CD4-positive, alpha-beta T cell treated with Interleukin-17A for 1 hour (primary cell): ENCODE results near the gene TRIM34.
"Not testable (repeated sequence)": the region's sequence is repeated elsewhere in the genome, so short reads cannot be mapped to it uniquely, and the experiment has no call there.

Source experiments
- DNase-seq: peaks from one replicate; pipeline ENCODE4 v3.0.0-alpha.2; 2020

TRIM34 gene

DNA sequence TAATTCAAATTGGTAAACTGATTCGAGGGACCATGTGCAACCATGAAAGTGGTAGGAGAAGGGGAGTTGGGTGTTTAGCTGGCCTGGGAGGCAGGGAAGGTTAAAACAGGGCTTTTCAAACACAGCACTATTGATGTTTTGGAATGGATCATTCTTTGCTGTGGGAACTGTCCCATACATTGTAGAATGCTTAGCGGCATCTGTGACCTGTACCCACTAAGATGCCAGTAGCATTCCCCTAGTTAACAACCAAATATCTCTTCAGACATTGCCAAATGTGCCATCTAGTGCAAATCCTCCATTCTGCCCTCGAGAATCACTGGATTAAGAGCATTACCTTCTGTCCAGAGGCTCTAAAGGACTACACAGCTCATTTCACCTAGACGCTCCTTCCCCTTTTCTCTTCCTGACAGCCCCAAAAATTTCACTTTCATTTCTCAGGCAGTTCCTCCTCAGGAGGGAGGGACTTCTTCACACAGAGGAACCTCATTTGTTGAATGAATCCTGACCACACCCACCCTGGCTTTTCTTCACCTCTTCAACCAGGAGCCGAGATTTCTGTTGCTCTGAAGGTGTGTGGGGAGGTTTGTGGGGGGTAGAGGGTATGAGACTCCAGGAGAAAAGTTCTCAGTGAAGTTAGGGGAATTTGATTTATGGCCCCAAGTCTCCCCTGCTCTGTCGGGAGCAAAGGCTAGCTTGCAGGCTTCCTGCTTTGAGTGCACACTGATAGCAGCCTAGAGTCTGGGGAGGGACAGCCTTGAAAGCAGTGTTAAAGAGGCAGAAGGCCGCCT, at the start of gene TRIM34:
TSS of gene TRIM34 (plus strand) at position 513 of the 791 bp plus-strand sequence. CDS start 7,331 bp downstream, outside the sequence.
- peak; percentile 81 for DNase-seq

DNA sequence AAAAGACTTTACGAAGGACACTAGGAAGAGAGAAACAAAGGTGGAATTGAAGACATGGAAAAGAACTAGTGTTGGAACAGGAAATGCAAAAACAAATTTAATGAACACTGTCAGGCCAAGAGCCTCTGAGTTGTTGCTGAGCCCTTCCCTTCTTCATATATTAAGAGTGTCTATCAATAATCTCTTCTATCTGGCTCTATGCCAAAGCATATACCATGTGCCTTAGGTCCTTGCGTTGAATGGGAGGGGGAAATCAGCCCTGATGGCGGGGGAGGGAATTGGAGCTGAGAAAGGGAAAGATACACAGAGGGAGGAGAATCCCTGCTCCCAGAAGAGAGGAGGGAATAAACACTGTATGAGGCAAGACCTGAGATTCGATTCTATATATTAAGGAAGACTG, 49.6 kb upstream of the TRIM34 start:
- no peak for DNase-seq

GRCh38 chr11:5577101-5577500, 47.7 kb upstream of the TRIM34 start:
- no peak for DNase-seq

GRCh38 chr11:5580577-5580976, 44.2 kb upstream of the TRIM34 start, which contains the start of gene OR52B6:
Gene OR52B6 (plus strand): TSS chr11:5580877. CDS start chr11:5580877, 0 bp downstream.
- no peak for DNase-seq

DNA sequence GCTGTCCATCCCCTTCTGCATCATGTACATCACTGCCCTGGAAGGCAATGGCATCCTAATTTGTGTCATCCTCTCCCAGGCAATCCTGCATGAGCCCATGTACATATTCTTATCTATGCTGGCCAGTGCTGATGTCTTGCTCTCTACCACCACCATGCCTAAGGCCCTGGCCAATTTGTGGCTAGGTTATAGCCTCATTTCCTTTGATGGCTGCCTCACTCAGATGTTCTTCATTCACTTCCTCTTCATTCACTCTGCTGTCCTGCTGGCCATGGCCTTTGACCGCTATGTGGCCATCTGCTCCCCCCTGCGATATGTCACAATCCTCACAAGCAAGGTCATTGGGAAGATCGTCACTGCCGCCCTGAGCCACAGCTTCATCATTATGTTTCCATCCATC, 43.8 kb upstream of the TRIM34 start:
- DNase-seq: no peak

DNA sequence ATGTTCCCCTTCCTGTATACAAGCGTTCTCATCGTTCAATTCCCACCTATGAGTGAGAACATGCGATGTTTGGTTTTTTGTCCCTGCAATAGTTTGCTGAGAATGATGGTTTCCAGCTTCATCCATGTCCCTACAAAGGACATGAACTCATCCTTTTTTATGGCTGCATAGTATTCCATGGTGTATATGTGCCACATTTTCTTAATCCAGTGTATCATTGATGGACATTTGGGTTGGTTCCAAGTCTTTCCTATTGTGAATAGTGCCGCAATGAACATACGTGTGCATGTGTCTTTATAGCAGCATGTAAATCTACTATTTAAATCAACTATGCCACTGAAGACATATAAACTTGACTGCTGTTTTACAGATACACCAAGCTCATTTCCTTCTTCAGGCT, 40.3 kb upstream of the TRIM34 start:
- DNase-seq: not testable (repeated sequence)

DNA sequence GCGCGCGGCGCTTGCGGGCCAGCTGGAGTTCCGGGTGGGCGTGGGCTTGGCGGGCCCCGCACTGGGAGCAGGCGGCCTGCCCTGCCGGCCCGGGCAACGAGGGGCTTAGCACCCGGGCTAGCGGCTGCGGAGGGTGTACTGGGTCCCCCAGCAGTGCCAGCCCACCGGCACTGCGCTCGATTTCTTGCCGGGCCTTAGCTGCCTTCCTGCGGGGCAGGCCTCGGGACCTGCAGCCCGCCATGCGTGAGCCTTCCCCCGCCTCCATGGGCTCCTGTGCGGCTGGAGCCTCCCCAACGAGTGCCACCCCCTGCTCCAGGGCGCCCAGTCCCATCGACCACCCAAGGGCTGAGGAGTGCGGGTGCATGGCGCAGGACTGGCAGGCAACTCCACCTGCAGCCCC, 34.9 kb upstream of the TRIM34 start:
- DNase-seq: not testable (repeated sequence)

DNA sequence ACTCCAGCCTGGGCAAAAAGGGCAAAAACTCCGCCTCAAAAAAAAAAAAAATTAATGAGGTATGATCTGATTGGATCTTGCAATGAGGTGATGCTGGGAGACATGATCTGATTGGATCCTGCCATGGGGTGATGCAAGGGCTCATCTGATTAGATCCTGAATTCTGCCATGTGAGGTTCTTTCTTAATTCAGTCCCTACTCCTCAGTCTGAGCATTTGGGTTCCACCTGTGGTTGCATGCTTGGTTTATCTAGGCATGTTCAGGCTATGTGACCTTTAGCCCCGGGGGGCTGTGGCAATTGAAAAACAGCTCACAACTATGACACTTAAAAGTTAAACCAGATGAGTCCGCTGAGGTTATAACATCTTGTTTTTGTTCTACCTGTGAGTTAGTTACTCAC, 33.2 kb upstream of the TRIM34 start:
- no peak for DNase-seq

DNA sequence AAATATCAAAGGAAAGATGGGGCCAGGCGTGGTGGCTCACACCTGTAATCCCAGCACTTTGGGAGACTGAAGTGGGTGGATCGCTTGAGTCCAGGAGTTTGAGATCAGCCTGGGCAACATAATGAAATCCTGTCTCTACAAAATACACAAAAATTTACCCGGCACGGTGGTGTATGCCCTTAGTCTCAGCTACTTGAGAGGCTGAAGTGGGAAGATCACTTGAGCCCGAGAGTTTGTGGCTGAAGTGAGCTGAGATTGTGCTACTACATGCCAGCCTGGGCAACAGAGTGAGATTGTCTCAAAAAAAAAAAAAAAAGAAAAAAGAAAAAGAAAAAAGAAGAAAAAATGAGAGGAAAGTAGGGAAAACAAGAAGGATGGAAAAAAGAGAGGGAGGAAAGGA, 32.2 kb upstream of the TRIM34 start:
- no peak for DNase-seq

GRCh38 chr11:5593146-5593545, 31.7 kb upstream of the TRIM34 start:
- no peak for DNase-seq

DNA sequence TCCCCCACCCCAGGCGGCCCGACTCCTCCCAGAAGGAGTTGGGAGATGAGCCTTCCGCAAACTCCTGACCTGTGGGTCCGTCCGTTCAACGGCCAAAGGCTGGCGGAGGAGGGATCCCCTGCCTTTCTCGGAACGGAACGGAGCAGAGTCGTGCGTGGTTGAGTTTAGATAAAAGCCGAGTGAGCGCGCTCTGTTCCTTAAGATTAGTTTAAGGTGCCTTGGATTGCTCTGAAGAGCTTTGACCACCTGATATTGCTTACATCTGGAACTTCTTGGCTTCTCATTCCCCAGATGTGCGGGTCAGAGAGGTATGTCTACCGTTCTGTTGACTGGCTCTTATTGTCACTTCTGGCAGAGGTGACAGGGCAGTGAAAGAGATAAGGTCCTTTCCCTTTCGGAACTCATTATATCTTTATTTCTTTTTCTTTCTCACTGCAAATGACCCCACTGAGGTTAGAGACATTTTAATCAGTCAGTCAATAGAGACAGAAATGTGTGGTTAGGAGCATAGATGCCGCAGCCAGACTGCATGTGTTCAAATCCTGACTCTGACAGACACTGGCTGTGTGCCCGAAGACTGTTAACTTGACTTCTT, 28.1 kb upstream of the TRIM34 start, which contains the start of gene TRIM6:
TSS of gene TRIM6 (plus strand) at position 31 of the 595 bp plus-strand sequence. CDS start at position 292, 261 bp downstream.
- DNase-seq: no peak

GRCh38 chr11:5597953-5598352, 26.8 kb upstream of the TRIM34 start:
- DNase-seq: no peak

DNA sequence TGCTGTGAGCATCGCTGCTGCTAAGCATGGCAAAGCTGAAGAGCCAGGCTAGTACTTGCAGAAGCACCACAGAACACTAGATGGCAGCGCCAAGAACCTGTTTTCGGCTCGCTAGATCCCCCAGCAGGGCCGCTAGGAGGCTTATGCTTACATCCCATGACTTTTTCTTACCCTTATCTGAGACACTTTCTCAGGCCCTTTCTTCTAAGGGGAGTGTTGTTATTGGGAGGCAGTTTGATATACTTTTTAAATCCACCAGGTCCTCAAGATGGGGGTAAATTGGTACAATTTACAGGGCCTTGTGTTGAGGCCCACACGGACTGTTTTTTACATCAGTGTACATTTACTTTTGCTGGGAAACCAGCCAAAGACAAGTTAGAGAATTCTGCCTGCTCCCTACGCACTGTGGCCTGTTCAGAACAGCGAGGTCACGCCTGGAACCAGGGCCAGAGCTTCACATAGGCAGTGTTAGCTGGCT, 24.4 kb upstream of the TRIM34 start:
- DNase-seq: peak; percentile 66

- DNase-seq: not testable (repeated sequence)
Measured at GRCh38 chr11:5602791-5603190, 22.0 kb upstream of the TRIM34 start.

- DNase-seq: no peak
Measured at GRCh38 chr11:5603326-5603725, 21.5 kb upstream of the TRIM34 start.

- no peak for DNase-seq
Measured at GRCh38 chr11:5604896-5605295, 19.9 kb upstream of the TRIM34 start.

DNA sequence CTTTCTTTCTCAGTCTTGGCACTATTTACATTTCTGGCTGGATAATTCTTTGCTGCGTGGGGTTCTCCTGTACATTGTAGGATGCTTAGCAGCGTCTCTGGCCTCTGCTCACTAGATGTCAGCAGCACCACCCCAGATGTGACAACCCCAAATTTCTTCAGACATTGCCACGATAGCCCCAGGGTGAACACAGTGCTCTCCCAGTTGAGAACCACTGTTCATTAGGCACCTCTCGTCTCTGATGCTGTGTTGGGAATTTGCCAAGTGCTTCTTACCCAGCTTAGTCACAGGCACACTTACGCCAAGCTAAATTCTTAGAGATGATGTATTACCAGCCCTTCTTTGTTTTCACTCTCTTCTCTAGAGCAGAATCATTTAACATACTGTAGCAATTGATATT, 19.0 kb upstream of the TRIM34 start:
- DNase-seq: no peak

DNA sequence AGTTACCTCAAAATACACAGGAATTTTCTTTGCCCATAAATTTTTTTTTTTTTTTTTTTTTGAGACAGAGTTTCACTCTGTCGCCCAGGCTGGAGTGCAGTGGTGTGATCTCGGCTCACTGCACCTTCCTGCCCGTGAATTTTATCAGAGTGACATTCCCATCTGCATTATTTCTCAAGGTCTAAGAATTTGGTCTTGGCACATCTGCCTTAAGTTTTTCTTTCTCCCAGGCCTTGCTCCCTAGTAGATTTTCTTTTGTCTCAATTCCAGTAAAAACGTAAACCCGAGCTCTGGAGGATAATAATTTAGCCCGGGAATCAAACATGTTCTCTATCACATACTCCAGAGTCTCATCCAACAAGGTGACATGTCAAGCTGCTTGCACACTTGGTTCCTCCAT, 16.0 kb upstream of the TRIM34 start:
- DNase-seq: no peak

DNA sequence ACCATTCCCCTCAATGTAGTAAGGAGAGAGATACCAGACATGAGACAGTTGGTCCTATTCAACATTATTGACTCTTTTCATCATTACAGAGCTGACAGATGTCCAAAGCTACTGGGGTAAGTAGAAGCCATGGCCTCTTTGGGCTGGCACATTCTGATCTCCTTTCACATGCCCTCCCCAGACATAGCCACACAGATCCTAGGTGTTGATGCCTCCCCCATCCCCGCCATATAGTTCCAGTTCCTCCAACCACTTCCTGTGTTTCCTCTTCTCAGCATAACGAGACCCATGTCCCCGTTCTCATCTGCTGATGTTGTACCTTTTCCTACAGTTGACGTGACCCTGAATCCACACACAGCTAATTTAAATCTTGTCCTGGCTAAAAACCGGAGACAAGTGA, 14.4 kb upstream of the TRIM34 start:
- DNase-seq: no peak

GRCh38 chr11:5611627-5612026, 13.2 kb upstream of the TRIM34 start:
- no peak for DNase-seq

DNA sequence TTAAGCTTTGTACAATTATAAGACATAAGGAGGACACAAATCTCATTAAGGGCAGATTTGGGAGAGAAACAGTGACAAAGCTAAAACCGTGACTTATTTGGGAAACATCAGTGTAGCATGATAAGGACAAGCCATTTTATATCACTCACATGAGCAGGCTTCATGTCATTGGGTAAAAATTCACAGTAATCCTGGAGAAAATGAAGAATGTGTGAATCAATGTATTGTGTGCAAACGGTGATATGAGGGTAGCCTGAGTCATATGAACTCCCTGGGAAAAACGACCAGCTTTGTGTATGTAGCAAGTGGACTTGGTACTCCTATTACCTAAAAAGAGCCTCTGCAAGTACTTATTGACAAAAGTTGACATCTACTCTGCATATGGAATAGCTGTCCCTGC, 6.0 kb upstream of the TRIM34 start:
- DNase-seq: no peak

DNA sequence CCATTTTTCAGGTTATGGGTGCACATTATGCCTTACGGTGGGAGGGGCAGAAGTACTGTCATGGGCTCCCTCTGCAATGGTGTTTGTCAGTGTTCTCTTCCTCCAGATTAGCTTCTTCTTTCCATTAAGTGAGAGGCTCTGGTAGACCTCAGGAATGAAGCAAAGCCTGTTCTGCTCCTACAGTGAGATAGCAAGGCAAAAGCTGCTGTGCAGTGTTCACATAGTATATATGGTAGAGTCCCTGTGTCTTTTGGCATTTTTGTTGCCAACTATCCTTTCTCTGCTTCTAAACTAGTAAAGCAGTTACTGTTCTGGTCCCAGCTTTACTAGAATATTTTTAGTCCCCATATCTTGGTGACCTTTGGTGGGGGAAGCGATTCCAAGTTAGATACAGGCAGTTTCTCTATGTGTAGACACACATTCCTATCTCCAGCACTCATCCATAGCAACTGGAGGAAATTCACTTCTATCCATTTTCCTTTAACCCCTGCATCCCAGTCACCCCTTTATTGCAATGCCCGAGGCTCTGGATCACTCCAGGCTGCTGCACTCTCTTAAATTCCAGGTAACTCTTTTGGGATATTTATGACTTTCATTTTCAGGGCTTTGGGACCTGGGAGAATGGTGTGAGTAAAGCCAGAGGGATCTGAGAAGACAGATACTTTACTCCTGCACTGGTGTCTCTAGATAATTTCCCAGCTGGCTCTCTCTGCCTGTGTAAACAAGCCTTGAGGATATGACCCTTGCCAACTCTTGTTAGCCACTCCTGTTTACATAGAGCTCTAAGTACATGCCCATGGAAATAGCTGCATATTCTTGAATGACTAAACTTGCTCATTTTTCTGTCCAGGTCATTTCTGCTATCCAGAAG, 3.9 kb upstream of the TRIM34 start:
- DNase-seq: no peak

- DNase-seq: no peak
Measured at GRCh38 chr11:5621580-5621979, 3.2 kb upstream of the TRIM34 start.
